SK-N-SH treated with all-trans-retinoic acid at 6 μM for 48 hours (cell line): Measurements from ENCODE around the gene PHLDA1.

ENCODE experiments used
- ATAC-seq: fragments of 200-7000 bp; cut with Tn5 transposase; 3 replicates; pipeline ENCODE4 v1.9.1; 2020; ENCODE audit warnings: mild to moderate bottlenecking, moderate library complexity
- ARNTL ChIP-seq: fragments of 450-650 bp; formaldehyde crosslinking; IDR thresholded peaks from 2 replicates; pipeline ENCODE4 v1.5.0; 2020; ENCODE audit warnings: low read depth, mild to moderate bottlenecking, moderate library complexity, borderline replicate concordance
- BACH2 ChIP-seq: fragments of 250-450 bp; sonication (Bioruptor Pico); IDR thresholded peaks from 2 replicates; pipeline ENCODE4 v1.9.0; 2021; ENCODE audit warnings: mild to moderate bottlenecking, borderline replicate concordance
- CSDC2 ChIP-seq: fragments of 250-450 bp; sonication (Bioruptor Pico); IDR thresholded peaks from 2 replicates; pipeline ENCODE4 v1.5.0; 2020; ENCODE audit warnings: mild to moderate bottlenecking, moderate library complexity
- GLIS3 ChIP-seq: fragments of 250-450 bp; sonication (Bioruptor Pico); IDR thresholded peaks from 2 replicates; pipeline ENCODE4 v1.5.0; 2020; ENCODE audit warnings: mild to moderate bottlenecking, moderate library complexity
- ISL1 ChIP-seq: fragments of 250-450 bp; sonication (Bioruptor Pico); IDR thresholded peaks from 2 replicates; pipeline ENCODE4 v2.1.2; 2022; ENCODE audit warnings: mild to moderate bottlenecking, moderate library complexity
- OSR1 ChIP-seq: fragments of 250-450 bp; sonication (Bioruptor Pico); IDR thresholded peaks from 2 replicates; pipeline ENCODE4 v1.8.0; 2022; ENCODE audit warnings: moderate library complexity, mild to moderate bottlenecking, inconsistent platforms
- PPARA ChIP-seq: fragments of 250-450 bp; sonication (Bioruptor Pico); IDR thresholded peaks from 2 replicates; pipeline ENCODE4 v1.5.0; 2020; ENCODE audit warnings: mild to moderate bottlenecking, borderline replicate concordance
- RARB ChIP-seq: fragments of 250-450 bp; sonication (Bioruptor Pico); IDR thresholded peaks from 2 replicates; pipeline ENCODE4 v1.8.0; 2021; ENCODE audit warnings: mild to moderate bottlenecking, moderate library complexity
- SNAI2 ChIP-seq: fragments of 250-450 bp; sonication (Bioruptor Pico); IDR thresholded peaks from 2 replicates; pipeline ENCODE4 v1.5.0; 2020; ENCODE audit warnings: mild to moderate bottlenecking, moderate library complexity
- TCF4 ChIP-seq: fragments of 250-450 bp; sonication (Bioruptor Pico); IDR thresholded peaks from 2 replicates; pipeline ENCODE4 v1.8.0; 2021; ENCODE audit warnings: mild to moderate bottlenecking, moderate library complexity, borderline replicate concordance
- TOX ChIP-seq: fragments of 250-450 bp; sonication (Bioruptor Pico); IDR thresholded peaks from 2 replicates; pipeline ENCODE4 v1.8.0; 2021; ENCODE audit warnings: mild to moderate bottlenecking, moderate library complexity, borderline replicate concordance
- ZC3H10 ChIP-seq: fragments of 250-450 bp; sonication (Bioruptor Pico); IDR thresholded peaks from 2 replicates; pipeline ENCODE4 v1.5.1; 2021; ENCODE audit warnings: mild to moderate bottlenecking, moderate library complexity
- ZFP3 ChIP-seq: fragments of 250-450 bp; sonication (Bioruptor Pico); IDR thresholded peaks from 2 replicates; pipeline ENCODE4 v1.5.0; 2020; ENCODE audit warnings: mild to moderate bottlenecking, moderate library complexity
- ZFP30 ChIP-seq: fragments of 450-650 bp; formaldehyde crosslinking; IDR thresholded peaks from 2 replicates; pipeline ENCODE4 v1.5.0; 2022; ENCODE audit warnings: mild to moderate bottlenecking, moderate library complexity
- ZNF565 ChIP-seq: fragments of 450-650 bp; formaldehyde crosslinking; conservative IDR thresholded peaks from 2 replicates; pipeline ENCODE4 v1.5.0; 2020; ENCODE audit warnings: low read depth, mild to moderate bottlenecking, moderate library complexity
- ZNF70 ChIP-seq: fragments of 450-650 bp; formaldehyde crosslinking; IDR thresholded peaks from 2 replicates; pipeline ENCODE4 v1.5.0; 2020; ENCODE audit warnings: mild to moderate bottlenecking, moderate library complexity
- ZNF8 ChIP-seq: fragments of 450-650 bp; formaldehyde crosslinking; IDR thresholded peaks from 2 replicates; pipeline ENCODE4 v1.5.0; 2020; ENCODE audit warnings: mild to moderate bottlenecking, moderate library complexity
- TF ChIP-seq, protein P1 (sequence below): fragments of 250-450 bp; sonication (Bioruptor Pico); IDR thresholded peaks from 2 replicates; pipeline ENCODE4 v1.5.0; 2020; ENCODE audit warnings: mild to moderate bottlenecking, moderate library complexity
- TF ChIP-seq, protein P2 (sequence below): fragments of 250-450 bp; sonication (Bioruptor Pico); IDR thresholded peaks from 2 replicates; pipeline ENCODE4 v1.5.1; 2020; ENCODE audit warnings: low read depth, mild to moderate bottlenecking, moderate library complexity
- TF ChIP-seq, protein P3 (sequence below): fragments of 250-450 bp; sonication (Bioruptor Pico); IDR thresholded peaks from 2 replicates; pipeline ENCODE4 v1.5.1; 2021; ENCODE audit warnings: mild to moderate bottlenecking, moderate library complexity
- TF ChIP-seq, protein P4 (sequence below): fragments of 250-450 bp; sonication (Bioruptor Pico); IDR thresholded peaks from 2 replicates; pipeline ENCODE4 v1.8.0; 2021; ENCODE audit warnings: low read depth, mild to moderate bottlenecking, moderate library complexity, borderline replicate concordance
- TF ChIP-seq, protein P5 (sequence below): fragments of 250-450 bp; sonication (Bioruptor Pico); IDR thresholded peaks from 2 replicates; pipeline ENCODE4 v1.8.0; 2020; ENCODE audit warnings: mild to moderate bottlenecking, moderate library complexity, borderline replicate concordance

PHLDA1 gene

DNA sequence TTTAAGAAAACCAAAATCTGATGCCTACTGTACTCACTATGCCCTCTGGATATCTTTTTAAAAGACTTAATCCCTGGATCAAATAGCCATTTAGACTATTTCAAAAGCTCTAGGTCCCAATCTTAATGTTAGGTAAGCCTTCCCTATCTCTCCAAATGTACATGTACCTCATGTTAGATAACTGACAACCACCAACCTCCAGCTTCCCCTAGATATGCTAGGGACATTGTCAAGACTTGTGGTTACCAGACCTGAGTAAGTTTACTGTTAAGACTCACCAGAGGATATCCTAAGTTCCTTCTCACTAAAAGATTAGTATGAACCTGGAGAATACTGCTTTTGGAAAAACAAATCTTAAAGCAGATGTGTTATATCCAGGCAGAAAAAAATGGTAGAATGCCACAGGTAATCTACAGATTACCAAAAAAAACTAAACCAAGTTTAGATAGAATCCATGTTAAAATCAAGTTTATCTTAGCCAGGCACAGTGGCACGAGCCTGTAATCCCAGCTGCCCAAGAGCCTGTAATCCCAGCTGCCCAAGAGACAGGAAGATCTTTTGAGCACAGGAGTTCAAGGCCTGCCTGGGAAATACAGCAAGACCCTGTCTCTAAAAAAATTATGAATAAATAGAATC is 43.2 kb upstream of the PHLDA1 start:
- TF ChIP-seq CSDC2 (CRISPR knock-in tag) (no peak), ZNF565 (no peak), SNAI2 (CRISPR knock-in tag) (no peak), ZFP3 (CRISPR knock-in tag) (no peak)
- ATAC-seq, result no peak

DNA sequence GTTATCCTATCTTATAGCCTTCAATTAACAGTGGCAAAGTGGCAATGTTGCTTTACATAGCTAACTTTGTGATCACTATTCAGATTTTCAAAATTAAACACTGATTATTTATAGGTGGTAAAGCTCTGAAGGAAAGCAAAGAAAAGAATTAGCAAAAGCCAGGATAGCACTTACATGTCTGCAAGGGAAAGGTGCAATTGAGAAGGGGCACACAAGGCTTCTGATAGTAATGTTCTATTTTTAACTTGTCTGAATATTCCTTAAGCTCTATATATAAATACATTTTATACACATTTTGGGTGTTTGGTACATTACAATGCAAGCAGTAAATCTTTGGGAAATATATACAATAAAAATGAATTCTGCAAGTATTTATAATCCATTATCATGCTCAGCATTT is 42.0 kb upstream of the PHLDA1 start:
- no peak for ATAC-seq
- TF ChIP-seq ZNF565, result no peak
- TF ChIP-seq, protein P1, sequence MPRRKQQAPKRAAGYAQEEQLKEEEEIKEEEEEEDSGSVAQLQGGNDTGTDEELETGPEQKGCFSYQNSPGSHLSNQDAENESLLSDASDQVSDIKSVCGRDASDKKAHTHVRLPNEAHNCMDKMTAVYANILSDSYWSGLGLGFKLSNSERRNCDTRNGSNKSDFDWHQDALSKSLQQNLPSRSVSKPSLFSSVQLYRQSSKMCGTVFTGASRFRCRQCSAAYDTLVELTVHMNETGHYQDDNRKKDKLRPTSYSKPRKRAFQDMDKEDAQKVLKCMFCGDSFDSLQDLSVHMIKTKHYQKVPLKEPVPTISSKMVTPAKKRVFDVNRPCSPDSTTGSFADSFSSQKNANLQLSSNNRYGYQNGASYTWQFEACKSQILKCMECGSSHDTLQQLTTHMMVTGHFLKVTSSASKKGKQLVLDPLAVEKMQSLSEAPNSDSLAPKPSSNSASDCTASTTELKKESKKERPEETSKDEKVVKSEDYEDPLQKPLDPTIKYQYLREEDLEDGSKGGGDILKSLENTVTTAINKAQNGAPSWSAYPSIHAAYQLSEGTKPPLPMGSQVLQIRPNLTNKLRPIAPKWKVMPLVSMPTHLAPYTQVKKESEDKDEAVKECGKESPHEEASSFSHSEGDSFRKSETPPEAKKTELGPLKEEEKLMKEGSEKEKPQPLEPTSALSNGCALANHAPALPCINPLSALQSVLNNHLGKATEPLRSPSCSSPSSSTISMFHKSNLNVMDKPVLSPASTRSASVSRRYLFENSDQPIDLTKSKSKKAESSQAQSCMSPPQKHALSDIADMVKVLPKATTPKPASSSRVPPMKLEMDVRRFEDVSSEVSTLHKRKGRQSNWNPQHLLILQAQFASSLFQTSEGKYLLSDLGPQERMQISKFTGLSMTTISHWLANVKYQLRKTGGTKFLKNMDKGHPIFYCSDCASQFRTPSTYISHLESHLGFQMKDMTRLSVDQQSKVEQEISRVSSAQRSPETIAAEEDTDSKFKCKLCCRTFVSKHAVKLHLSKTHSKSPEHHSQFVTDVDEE (CRISPR knock-in tag), result no peak

DNA sequence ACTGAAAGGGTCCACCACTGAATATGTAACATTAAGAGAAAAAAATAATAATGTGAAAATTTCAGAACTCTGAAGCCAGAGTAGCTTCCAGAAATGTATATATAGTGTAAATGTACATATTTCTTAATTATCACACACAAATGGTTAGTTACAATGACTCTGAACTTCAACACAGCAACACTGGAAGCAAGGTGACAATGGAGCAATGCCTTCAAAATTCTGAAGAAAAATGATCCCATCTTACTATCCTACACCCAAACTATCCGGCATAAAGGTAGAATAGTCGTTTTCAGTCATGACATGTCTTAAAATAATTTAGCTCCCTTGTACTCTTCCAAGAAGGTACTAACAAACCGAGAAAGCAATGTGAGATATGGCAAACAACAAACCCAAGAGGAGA is 41.0 kb upstream of the PHLDA1 start:
- no peak for ATAC-seq
- TF ChIP-seq BACH2 (CRISPR knock-in tag) (no peak), ARNTL (CRISPR knock-in tag) (no peak), ZNF8 (CRISPR knock-in tag) (no peak), ISL1 (CRISPR knock-in tag) (no peak), ZFP30 (CRISPR knock-in tag) (no peak), ZNF565 (no peak), CSDC2 (CRISPR knock-in tag) (no peak), ZNF70 (no peak), TCF4 (CRISPR knock-in tag) (no peak), GLIS3 (no peak), PPARA (CRISPR knock-in tag) (no peak), SNAI2 (CRISPR knock-in tag) (no peak), ZC3H10 (no peak), RARB (CRISPR knock-in tag) (no peak), ZFP3 (CRISPR knock-in tag) (no peak), TOX (CRISPR knock-in tag) (no peak), OSR1 (CRISPR knock-in tag) (no peak)
- TF ChIP-seq, protein P1 (CRISPR knock-in tag), result no peak
- TF ChIP-seq, protein P2, sequence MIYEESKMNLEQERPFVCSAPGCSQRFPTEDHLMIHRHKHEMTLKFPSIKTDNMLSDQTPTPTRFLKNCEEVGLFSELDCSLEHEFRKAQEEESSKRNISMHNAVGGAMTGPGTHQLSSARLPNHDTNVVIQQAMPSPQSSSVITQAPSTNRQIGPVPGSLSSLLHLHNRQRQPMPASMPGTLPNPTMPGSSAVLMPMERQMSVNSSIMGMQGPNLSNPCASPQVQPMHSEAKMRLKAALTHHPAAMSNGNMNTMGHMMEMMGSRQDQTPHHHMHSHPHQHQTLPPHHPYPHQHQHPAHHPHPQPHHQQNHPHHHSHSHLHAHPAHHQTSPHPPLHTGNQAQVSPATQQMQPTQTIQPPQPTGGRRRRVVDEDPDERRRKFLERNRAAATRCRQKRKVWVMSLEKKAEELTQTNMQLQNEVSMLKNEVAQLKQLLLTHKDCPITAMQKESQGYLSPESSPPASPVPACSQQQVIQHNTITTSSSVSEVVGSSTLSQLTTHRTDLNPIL (CRISPR knock-in tag), result no peak
- TF ChIP-seq, protein P3, sequence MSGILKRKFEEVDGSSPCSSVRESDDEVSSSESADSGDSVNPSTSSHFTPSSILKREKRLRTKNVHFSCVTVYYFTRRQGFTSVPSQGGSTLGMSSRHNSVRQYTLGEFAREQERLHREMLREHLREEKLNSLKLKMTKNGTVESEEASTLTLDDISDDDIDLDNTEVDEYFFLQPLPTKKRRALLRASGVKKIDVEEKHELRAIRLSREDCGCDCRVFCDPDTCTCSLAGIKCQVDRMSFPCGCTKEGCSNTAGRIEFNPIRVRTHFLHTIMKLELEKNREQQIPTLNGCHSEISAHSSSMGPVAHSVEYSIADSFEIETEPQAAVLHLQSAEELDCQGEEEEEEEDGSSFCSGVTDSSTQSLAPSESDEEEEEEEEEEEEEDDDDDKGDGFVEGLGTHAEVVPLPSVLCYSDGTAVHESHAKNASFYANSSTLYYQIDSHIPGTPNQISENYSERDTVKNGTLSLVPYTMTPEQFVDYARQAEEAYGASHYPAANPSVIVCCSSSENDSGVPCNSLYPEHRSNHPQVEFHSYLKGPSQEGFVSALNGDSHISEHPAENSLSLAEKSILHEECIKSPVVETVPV (CRISPR knock-in tag), result no peak

DNA sequence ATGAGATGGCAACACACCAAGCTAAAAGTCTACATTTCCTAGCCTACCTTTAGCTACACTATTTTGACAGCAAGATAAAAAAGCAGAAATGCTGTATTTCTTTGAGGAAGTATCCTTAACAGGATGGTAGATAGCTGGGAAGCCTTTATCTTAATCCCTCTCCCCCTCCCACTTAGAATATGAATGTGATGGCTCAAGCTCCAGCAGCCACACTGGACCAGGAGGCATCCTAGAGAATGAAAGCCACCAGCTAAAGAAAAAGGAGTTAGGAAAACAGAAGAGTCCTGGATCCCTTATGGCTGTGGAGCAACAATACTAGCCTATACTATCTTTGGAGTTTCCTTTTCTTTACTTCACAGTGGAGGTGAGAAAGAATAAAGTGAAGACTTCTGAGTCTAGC is 37.8 kb upstream of the PHLDA1 start:
- ATAC-seq, result 0 out of 3 replicates have a peak, but pooled peaks have one; percentile 32
- TF ChIP-seq ZNF8 (CRISPR knock-in tag) (no peak), OSR1 (CRISPR knock-in tag) (no peak), ARNTL (CRISPR knock-in tag) (no peak), ZFP30 (CRISPR knock-in tag) (no peak), ZFP3 (CRISPR knock-in tag) (no peak), ZNF70 (no peak), ISL1 (CRISPR knock-in tag) (no peak)
- TF ChIP-seq, protein P4, sequence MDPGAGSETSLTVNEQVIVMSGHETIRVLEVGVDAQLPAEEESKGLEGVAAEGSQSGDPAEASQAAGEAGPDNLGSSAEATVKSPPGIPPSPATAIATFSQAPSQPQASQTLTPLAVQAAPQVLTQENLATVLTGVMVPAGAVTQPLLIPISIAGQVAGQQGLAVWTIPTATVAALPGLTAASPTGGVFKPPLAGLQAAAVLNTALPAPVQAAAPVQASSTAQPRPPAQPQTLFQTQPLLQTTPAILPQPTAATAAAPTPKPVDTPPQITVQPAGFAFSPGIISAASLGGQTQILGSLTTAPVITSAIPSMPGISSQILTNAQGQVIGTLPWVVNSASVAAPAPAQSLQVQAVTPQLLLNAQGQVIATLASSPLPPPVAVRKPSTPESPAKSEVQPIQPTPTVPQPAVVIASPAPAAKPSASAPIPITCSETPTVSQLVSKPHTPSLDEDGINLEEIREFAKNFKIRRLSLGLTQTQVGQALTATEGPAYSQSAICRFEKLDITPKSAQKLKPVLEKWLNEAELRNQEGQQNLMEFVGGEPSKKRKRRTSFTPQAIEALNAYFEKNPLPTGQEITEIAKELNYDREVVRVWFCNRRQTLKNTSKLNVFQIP (CRISPR knock-in tag), result no peak
- TF ChIP-seq, protein P5, sequence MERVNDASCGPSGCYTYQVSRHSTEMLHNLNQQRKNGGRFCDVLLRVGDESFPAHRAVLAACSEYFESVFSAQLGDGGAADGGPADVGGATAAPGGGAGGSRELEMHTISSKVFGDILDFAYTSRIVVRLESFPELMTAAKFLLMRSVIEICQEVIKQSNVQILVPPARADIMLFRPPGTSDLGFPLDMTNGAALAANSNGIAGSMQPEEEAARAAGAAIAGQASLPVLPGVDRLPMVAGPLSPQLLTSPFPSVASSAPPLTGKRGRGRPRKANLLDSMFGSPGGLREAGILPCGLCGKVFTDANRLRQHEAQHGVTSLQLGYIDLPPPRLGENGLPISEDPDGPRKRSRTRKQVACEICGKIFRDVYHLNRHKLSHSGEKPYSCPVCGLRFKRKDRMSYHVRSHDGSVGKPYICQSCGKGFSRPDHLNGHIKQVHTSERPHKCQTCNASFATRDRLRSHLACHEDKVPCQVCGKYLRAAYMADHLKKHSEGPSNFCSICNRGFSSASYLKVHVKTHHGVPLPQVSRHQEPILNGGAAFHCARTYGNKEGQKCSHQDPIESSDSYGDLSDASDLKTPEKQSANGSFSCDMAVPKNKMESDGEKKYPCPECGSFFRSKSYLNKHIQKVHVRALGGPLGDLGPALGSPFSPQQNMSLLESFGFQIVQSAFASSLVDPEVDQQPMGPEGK (CRISPR knock-in tag), result no peak
